Bone marrow (tissue), 2 donors: Measurements from ENCODE around the gene GTF2E1.

Source experiments
- DNase-seq, 2 donors: peaks; one replicate each; lab custom pipeline; 2025; lab: John Stamatoyannopoulos, UW

The GTF2E1 gene

GRCh38 chr3:120800625-120801024 is 58.1 kb downstream of the GTF2E1 start:
- no peak for DNase-seq

GRCh38 chr3:120801484-120801883 is 58.9 kb downstream of the GTF2E1 start:
- DNase-seq = no peak

- no peak for DNase-seq
These were observed 60.4 kb downstream of the GTF2E1 start for GRCh38 chr3:120802916-120803315.

GRCh38 chr3:120816728-120817127 is 74.2 kb downstream of the GTF2E1 start:
- DNase-seq = no peak

GRCh38 chr3:120820748-120821147 is 78.2 kb downstream of the GTF2E1 start:
- no peak for DNase-seq

GRCh38 chr3:120821426-120821825 is 78.9 kb downstream of the GTF2E1 start:
- DNase-seq = no peak

- DNase-seq = no peak
These were observed 80.6 kb downstream of the GTF2E1 start for GRCh38 chr3:120823156-120823555.

GRCh38 chr3:120824613-120825012 is 82.1 kb downstream of the GTF2E1 start:
- no peak for DNase-seq

- DNase-seq = no peak
These were observed 86.3 kb downstream of the GTF2E1 start for GRCh38 chr3:120828796-120829195.

GRCh38 chr3:120831066-120831465 is 88.5 kb downstream of the GTF2E1 start:
- DNase-seq = no peak
